ENCODE results near the gene CHRNG. TPM values are rescaled to one million over a fixed set of nuclear protein-coding genes. Genes with fewer than 3 reads are reported as not detected.

CHRNG gene
- total RNA-seq, 4 donors from 2014 or later: not detected

- TF ChIP-seq, protein P1, sequence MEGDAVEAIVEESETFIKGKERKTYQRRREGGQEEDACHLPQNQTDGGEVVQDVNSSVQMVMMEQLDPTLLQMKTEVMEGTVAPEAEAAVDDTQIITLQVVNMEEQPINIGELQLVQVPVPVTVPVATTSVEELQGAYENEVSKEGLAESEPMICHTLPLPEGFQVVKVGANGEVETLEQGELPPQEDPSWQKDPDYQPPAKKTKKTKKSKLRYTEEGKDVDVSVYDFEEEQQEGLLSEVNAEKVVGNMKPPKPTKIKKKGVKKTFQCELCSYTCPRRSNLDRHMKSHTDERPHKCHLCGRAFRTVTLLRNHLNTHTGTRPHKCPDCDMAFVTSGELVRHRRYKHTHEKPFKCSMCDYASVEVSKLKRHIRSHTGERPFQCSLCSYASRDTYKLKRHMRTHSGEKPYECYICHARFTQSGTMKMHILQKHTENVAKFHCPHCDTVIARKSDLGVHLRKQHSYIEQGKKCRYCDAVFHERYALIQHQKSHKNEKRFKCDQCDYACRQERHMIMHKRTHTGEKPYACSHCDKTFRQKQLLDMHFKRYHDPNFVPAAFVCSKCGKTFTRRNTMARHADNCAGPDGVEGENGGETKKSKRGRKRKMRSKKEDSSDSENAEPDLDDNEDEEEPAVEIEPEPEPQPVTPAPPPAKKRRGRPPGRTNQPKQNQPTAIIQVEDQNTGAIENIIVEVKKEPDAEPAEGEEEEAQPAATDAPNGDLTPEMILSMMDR (IDR thresholded peaks at IDR 0.05; ENCODE audit: low read depth): no peak
These were observed 3.5 kb upstream of the CHRNG start for GRCh38 chr2:232535761-232536530.

DNA sequence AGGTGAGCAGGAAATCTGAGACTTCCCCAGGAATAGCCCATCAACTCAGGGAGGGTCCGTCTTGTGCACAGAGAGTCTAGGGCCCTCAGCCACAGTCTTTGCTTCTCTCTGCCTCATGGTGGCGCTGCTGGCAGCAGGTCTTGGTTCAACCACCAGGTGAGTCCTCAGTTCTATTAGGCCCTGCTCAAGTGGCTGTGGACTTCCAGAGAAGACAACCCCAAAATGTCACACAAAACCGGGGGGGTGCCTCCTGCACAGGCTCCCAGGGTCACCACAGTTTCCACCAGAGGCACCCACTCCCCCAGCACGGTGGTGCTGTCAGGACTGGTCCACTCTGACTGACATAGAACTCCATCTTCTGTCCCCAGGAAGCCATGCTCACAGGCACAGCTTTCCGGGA, 2.4 kb upstream of the CHRNG start:
- TF ChIP-seq, protein P1 (IDR thresholded peaks at IDR 0.05; ENCODE audit: low read depth): no peak

DNA sequence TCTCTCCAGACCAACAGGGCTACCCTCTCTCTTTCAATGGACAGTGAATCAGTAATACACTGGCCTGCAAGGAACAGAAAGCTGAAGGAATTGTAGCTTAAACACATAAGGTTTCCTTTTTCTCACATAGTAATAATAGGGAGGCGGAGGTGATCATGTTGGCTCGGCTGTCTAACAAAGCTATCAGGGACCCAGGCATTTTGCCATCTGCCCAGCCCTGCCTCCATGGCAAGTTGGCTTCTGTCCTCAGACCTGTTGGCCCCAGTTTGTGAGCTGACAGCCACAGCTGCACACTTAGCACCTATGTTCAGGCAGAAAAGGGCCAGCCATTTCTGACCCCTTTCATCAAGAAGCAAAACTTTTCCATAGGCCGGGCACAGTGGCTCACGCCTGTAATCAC, 2.0 kb upstream of the CHRNG start:
- TF ChIP-seq, protein P1 (IDR thresholded peaks at IDR 0.05; ENCODE audit: low read depth): no peak

GRCh38 chr2:232538671-232539070, 821 bp upstream of the CHRNG start:
- TF ChIP-seq, protein P1 (IDR thresholded peaks at IDR 0.05; ENCODE audit: low read depth): no peak

- TF ChIP-seq, protein P1 (IDR thresholded peaks at IDR 0.05; ENCODE audit: low read depth): no peak
These were observed 1.0 kb downstream of the CHRNG start for GRCh38 chr2:232540441-232541041.

- TF ChIP-seq, protein P1 (IDR thresholded peaks at IDR 0.05; ENCODE audit: low read depth): no peak
These were observed 1.9 kb downstream of the CHRNG start for GRCh38 chr2:232541195-232541960.
